Skeletal muscle satellite cell (primary cell): ENCODE data around the gene IFNL4. TPM values are rescaled to one million over a fixed set of nuclear protein-coding genes. Genes with fewer than 3 reads are reported as not detected.
"Not testable (repeated sequence)": the region's sequence is repeated elsewhere in the genome, so short reads cannot be mapped to it uniquely, and the experiment has no call there.

Source experiments
- H3K27me3 ChIP-seq: 2 replicates; pipeline ENCODE4 v1.7.0; 2013; ENCODE audit warnings: low read length; ENCODE audit not compliant: control insufficient read depth, insufficient read depth
- H3K36me3 ChIP-seq: 2 replicates; pipeline ENCODE4 v1.7.0; 2013; ENCODE audit warnings: mild to moderate bottlenecking, control low read depth, low read length; ENCODE audit not compliant: insufficient read depth
- H3K4me1 ChIP-seq: 2 replicates; pipeline ENCODE4 v1.7.0; 2013; ENCODE audit warnings: low read length; ENCODE audit not compliant: control insufficient read depth, insufficient read depth
- H3K4me2 ChIP-seq: 2 replicates; pipeline ENCODE4 v1.7.0; 2013; ENCODE audit warnings: mild to moderate bottlenecking, low read length
- H3K4me3 ChIP-seq: 2 replicates; pipeline ENCODE4 v1.7.0; 2013; ENCODE audit warnings: low read length
- H3K9ac ChIP-seq: 2 replicates; pipeline ENCODE4 v1.7.0; 2013; ENCODE audit warnings: mild to moderate bottlenecking, low read depth, low read length, moderate library complexity
- H3K9me3 ChIP-seq: replicated peaks from 2 replicates; pipeline ENCODE4 v1.7.0; 2013; ENCODE audit warnings: mild to moderate bottlenecking, control low read depth, low read length
- total RNA-seq: library from RNA; depleted of rRNA; stranded (reverse); fragments of >200 nt; gene quantifications from 2 replicates; pipeline ENCODE4 v1.2.3, GENCODE V29; 2012; rRNA removed

Gene IFNL4
- not detected in 2 replicates for total RNA-seq

GRCh38 chr19:39248806-39249205 lies at the start of gene IFNL4:
IFNL4 (minus strand) TSS chr19:39248856.
- H3K9ac ChIP-seq = no peak within 1 kb of the TSS
- no peaks in the 10 kb centered on the region for H3K9me3 ChIP-seq
- H3K36me3 ChIP-seq = no peaks in the 10 kb centered on the region
- H3K4me1 ChIP-seq = peaks cover 3% of the 10 kb centered on the region
- H3K4me3 ChIP-seq = no peak within 1 kb of the TSS
- H3K4me2 ChIP-seq = no peak within 1 kb of the TSS
- peaks cover 54% of the 10 kb centered on the region for H3K27me3 ChIP-seq

- no peak overlapping the region for H3K9ac ChIP-seq
- H3K4me3 ChIP-seq = no peak overlapping the region
These were observed 49.4 kb upstream of the IFNL4 start for GRCh38 chr19:39297931-39298634.

GRCh38 chr19:39296906-39297305 lies 48.2 kb upstream of the IFNL4 start:
- Histone ChIP-seq H3K9ac (no peak overlapping the region), H3K9me3 (no peaks in the 10 kb centered on the region), H3K27me3 (peaks cover 51% of the 10 kb centered on the region), H3K4me1 (no peaks in the 10 kb centered on the region), H3K36me3 (no peaks in the 10 kb centered on the region), H3K4me3 (no peak overlapping the region), H3K4me2 (no peak overlapping the region)

More at GRCh38 chr19:39297931-39298634, 49.4 kb upstream of the IFNL4 start:
- Histone ChIP-seq H3K36me3 (no peaks in the 10 kb centered on the region), H3K27me3 (peaks cover 44% of the 10 kb centered on the region), H3K4me1 (no peaks in the 10 kb centered on the region), H3K9me3 (no peaks in the 10 kb centered on the region), H3K4me2 (no peak overlapping the region)

DNA sequence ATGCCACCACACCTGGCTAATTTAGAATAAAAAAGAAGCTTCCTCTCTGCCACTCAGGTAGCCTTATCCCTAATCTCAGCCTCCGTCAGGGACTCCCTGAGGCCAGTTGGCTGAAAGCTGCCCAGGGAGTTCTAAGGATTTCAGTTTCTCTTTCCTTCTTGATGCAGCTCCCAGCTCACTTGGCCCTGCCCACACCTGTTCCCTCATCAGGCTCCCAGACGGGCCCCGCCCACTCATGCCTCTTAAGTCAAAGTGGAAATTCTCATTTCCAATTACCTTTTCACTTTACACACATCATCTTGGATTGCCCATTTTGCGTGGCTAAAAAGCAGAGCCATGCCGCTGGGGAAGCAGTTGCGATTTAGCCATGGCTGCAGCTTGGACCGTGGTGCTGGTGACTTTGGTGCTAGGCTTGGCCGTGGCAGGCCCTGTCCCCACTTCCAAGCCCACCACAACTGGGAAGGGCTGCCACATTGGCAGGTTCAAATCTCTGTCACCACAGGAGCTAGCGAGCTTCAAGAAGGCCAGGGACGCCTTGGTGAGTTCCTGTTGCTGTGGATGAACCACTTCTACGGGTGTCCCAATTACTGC lies 47.5 kb upstream of the IFNL4 start, which contains the start of gene IFNL1:
TSS of gene IFNL1 (plus strand) at position 353 of the 591 bp plus-strand sequence. CDS start at position 368, 15 bp downstream.
- Histone ChIP-seq H3K4me1 (no peaks in the 10 kb centered on the region), H3K4me2 (no peak within 1 kb of the TSS), H3K4me3 (no peak within 1 kb of the TSS), H3K27me3 (peaks cover 49% of the 10 kb centered on the region), H3K36me3 (no peaks in the 10 kb centered on the region), H3K9ac (no peak within 1 kb of the TSS), H3K9me3 (no peaks in the 10 kb centered on the region)

- no peaks in the 10 kb centered on the region for H3K4me1 ChIP-seq
- no peak overlapping the region for H3K4me3 ChIP-seq
- H3K27me3 ChIP-seq = peaks cover 44% of the 10 kb centered on the region
- H3K36me3 ChIP-seq = no peaks in the 10 kb centered on the region
- H3K9me3 ChIP-seq = no peaks in the 10 kb centered on the region
- H3K9ac ChIP-seq = no peak overlapping the region
- H3K4me2 ChIP-seq = no peak overlapping the region
These were observed 44.7 kb upstream of the IFNL4 start for GRCh38 chr19:39293394-39293793.

- Histone ChIP-seq H3K4me1 (no peaks in the 10 kb centered on the region), H3K4me3 (no peak overlapping the region), H3K9ac (no peak overlapping the region), H3K36me3 (no peaks in the 10 kb centered on the region), H3K4me2 (no peak overlapping the region), H3K9me3 (no peaks in the 10 kb centered on the region), H3K27me3 (peaks cover 22% of the 10 kb centered on the region)
These were observed 35.4 kb upstream of the IFNL4 start for GRCh38 chr19:39284032-39284431.

GRCh38 chr19:39282021-39282420 lies 33.4 kb upstream of the IFNL4 start:
- no peaks in the 10 kb centered on the region for H3K9me3 ChIP-seq
- H3K4me1 ChIP-seq = no peaks in the 10 kb centered on the region
- H3K27me3 ChIP-seq = peaks cover 30% of the 10 kb centered on the region
- no peak overlapping the region for H3K4me3 ChIP-seq
- no peak overlapping the region for H3K4me2 ChIP-seq
- H3K36me3 ChIP-seq = no peaks in the 10 kb centered on the region
- no peak overlapping the region for H3K9ac ChIP-seq

DNA sequence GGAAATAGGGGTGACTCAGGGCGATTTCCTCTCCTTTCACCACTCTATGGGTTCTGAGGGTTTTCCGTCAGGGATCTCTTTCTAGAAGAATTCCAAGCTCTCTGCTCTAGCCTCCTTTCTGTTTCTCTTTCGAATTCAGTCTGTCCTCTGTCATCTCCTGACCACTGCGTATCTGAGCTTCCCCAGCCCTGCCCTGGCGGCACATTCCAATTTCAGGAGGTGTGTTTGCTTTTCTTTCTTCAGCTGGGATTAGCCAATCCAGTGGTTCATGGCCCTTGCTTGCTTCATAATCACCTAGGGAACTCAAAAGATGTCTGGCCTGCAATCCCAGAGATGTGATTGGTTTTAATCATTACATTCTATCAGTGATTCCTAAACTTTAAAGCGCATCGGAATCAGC lies 28.9 kb upstream of the IFNL4 start:
- H3K27me3 ChIP-seq = peaks cover 42% of the 10 kb centered on the region
- H3K4me3 ChIP-seq = no peak overlapping the region
- H3K9me3 ChIP-seq = no peaks in the 10 kb centered on the region
- no peaks in the 10 kb centered on the region for H3K36me3 ChIP-seq
- H3K9ac ChIP-seq = no peak overlapping the region
- no peak overlapping the region for H3K4me2 ChIP-seq
- H3K4me1 ChIP-seq = no peaks in the 10 kb centered on the region

GRCh38 chr19:39276740-39277139 lies 28.1 kb upstream of the IFNL4 start:
- H3K36me3 ChIP-seq = no peaks in the 10 kb centered on the region
- H3K9ac ChIP-seq = no peak overlapping the region

DNA sequence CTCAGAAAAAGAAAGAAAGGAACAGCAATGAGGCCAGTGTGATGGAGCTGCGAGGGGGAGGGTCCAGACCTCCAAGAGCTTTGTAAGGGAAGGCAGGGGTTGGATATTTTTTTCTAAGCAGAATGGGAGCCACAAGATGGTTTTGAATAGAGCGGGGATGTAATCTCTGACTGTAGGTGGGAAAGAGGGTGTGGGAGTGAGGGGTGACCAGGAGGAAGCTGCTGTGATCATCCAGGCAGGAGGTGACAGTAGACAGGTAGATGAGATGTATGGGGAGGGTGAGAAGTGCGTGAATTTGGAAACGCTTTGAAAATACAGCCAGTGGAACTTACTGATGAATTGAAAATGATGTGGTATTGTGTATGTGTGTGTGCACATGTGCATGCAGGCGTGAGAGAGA lies 26.9 kb upstream of the IFNL4 start:
- Histone ChIP-seq H3K9me3 (no peaks in the 10 kb centered on the region), H3K9ac (no peak overlapping the region), H3K4me2 (no peak overlapping the region), H3K4me3 (no peak overlapping the region), H3K36me3 (no peaks in the 10 kb centered on the region), H3K27me3 (peaks cover 42% of the 10 kb centered on the region), H3K4me1 (no peaks in the 10 kb centered on the region)

More at GRCh38 chr19:39276740-39277139, 28.1 kb upstream of the IFNL4 start:
- H3K4me1 ChIP-seq = no peaks in the 10 kb centered on the region
- H3K9me3 ChIP-seq = no peaks in the 10 kb centered on the region
- no peak overlapping the region for H3K4me3 ChIP-seq
- no peak overlapping the region for H3K4me2 ChIP-seq
- peaks cover 42% of the 10 kb centered on the region for H3K27me3 ChIP-seq

GRCh38 chr19:39273859-39274258 lies 25.2 kb upstream of the IFNL4 start:
- H3K4me1 ChIP-seq, H3K4me3 ChIP-seq, H3K4me2 ChIP-seq, H3K9ac ChIP-seq, H3K36me3 ChIP-seq, H3K9me3 ChIP-seq: not testable (repeated sequence)
- peaks cover 42% of the 10 kb centered on the region for H3K27me3 ChIP-seq
